ENCODE results near the gene SORBS1.
A peak's percentile ranks its signal among the peaks of the same experiment; 100 is the strongest.

The SORBS1 gene

GRCh38 chr10:95578619-95579018 is 17.4 kb upstream of the SORBS1 start:
- Histone ChIP-seq H3K27ac (ENCODE audit: low read depth, low read length) (no peak overlapping the region), H3K4ac (ENCODE audit: low read depth, low read length) (no peak overlapping the region), H3K36me3 (ENCODE audit: control insufficient read depth in 1 of 2, insufficient read depth in 2 of 2, low read length in 2 of 2) (no peaks in the 10 kb centered on the region), H2AFZ (ENCODE audit: insufficient read depth, low read length, poor library complexity) (no peak overlapping the region), H3K4me3 (ENCODE audit: low read depth, low read length) (no peak overlapping the region), H2BK12ac (ENCODE audit: low read length) (no peak overlapping the region), H3K14ac (ENCODE audit: low read length) (no peak overlapping the region), H3K9ac (ENCODE audit: low read length) (no peak overlapping the region), H3K4me2 (ENCODE audit: low read length) (no peak overlapping the region), H4K12ac (ENCODE audit: low read depth, low read length) (no peak overlapping the region), H4K8ac (ENCODE audit: low read depth, low read length) (no peak overlapping the region), H3K27me3 (ENCODE audit: insufficient read depth, low read length) (no peaks in the 10 kb centered on the region), H3K79me2 (ENCODE audit: control insufficient read depth, insufficient read depth, low read length, poor library complexity) (no peaks in the 10 kb centered on the region), H3K4me1 (ENCODE audit: control insufficient read depth in 1 of 2, insufficient read depth in 2 of 2, low read length in 2 of 2) (no peaks in the 10 kb centered on the region), H4K91ac (ENCODE audit: low read depth, low read length) (no peak overlapping the region), H2BK120ac (ENCODE audit: insufficient read depth, low read length, poor library complexity) (no peak overlapping the region), H3K23ac (ENCODE audit: low read length) (no peak overlapping the region), H3K79me1 (ENCODE audit: low read length) (no peaks in the 10 kb centered on the region), H3K18ac (ENCODE audit: low read length) (no peak overlapping the region), H2AK5ac (ENCODE audit: low read length) (no peak overlapping the region), H3K9me3 (ENCODE audit: insufficient read depth, low read depth, low read length) (no peaks in the 10 kb centered on the region), H2BK5ac (ENCODE audit: low read depth, low read length, poor library complexity) (no peak overlapping the region)
- WGBS (ENCODE audit: extremely low coverage, insufficient coverage, insufficient read length), result no CpG with 5 or more reads among the region's 2 CpGs
- DNase-seq, result no peak

- H3K4me3 ChIP-seq (ENCODE audit: low read depth, low read length), result no peak overlapping the region
- no peaks in the 10 kb centered on the region for H3K79me2 ChIP-seq (ENCODE audit: control insufficient read depth, insufficient read depth, low read length, poor library complexity)
- H3K18ac ChIP-seq (ENCODE audit: low read length), result no peak overlapping the region
- no peak for DNase-seq
- no peaks in the 10 kb centered on the region for H3K27me3 ChIP-seq (ENCODE audit: insufficient read depth, low read length)
- no CpG with 5 or more reads among the region's 11 CpGs for WGBS (ENCODE audit: extremely low coverage, insufficient coverage, insufficient read length)
- H2BK12ac ChIP-seq (ENCODE audit: low read length), result no peak overlapping the region
- no peak overlapping the region for H2BK120ac ChIP-seq (ENCODE audit: insufficient read depth, low read length, poor library complexity)
- H4K8ac ChIP-seq (ENCODE audit: low read depth, low read length), result no peak overlapping the region
- no peak overlapping the region for H2AFZ ChIP-seq (ENCODE audit: insufficient read depth, low read length, poor library complexity)
- no peaks in the 10 kb centered on the region for H3K9me3 ChIP-seq (ENCODE audit: insufficient read depth, low read depth, low read length)
- H3K4ac ChIP-seq (ENCODE audit: low read depth, low read length), result no peak overlapping the region
- no peak overlapping the region for H3K14ac ChIP-seq (ENCODE audit: low read length)
- no peak overlapping the region for H3K9ac ChIP-seq (ENCODE audit: low read length)
- no peak overlapping the region for H4K12ac ChIP-seq (ENCODE audit: low read depth, low read length)
- no peak overlapping the region for H3K27ac ChIP-seq (ENCODE audit: low read depth, low read length)
- H3K79me1 ChIP-seq (ENCODE audit: low read length), result no peaks in the 10 kb centered on the region
- no peaks in the 10 kb centered on the region for H3K36me3 ChIP-seq (ENCODE audit: control insufficient read depth in 1 of 2, insufficient read depth in 2 of 2, low read length in 2 of 2)
- H2BK5ac ChIP-seq (ENCODE audit: low read depth, low read length, poor library complexity), result no peak overlapping the region
- no peaks in the 10 kb centered on the region for H3K4me1 ChIP-seq (ENCODE audit: control insufficient read depth in 1 of 2, insufficient read depth in 2 of 2, low read length in 2 of 2)
- H3K4me2 ChIP-seq (ENCODE audit: low read length), result no peak overlapping the region
- no peak overlapping the region for H4K91ac ChIP-seq (ENCODE audit: low read depth, low read length)
- no peak overlapping the region for H2AK5ac ChIP-seq (ENCODE audit: low read length)
- H3K23ac ChIP-seq (ENCODE audit: low read length), result no peak overlapping the region
Observed at GRCh38 chr10:95574649-95575365, 13.6 kb upstream of the SORBS1 start.

- Histone ChIP-seq H2BK120ac (ENCODE audit: insufficient read depth, low read length, poor library complexity) (no peak overlapping the region), H4K91ac (ENCODE audit: low read depth, low read length) (no peak overlapping the region), H3K4me3 (ENCODE audit: low read depth, low read length) (no peak overlapping the region), H2BK12ac (ENCODE audit: low read length) (no peak overlapping the region), H3K14ac (ENCODE audit: low read length) (no peak overlapping the region), H2AFZ (ENCODE audit: insufficient read depth, low read length, poor library complexity) (no peak overlapping the region), H3K9me3 (ENCODE audit: insufficient read depth, low read depth, low read length) (no peaks in the 10 kb centered on the region), H4K12ac (ENCODE audit: low read depth, low read length) (no peak overlapping the region), H2BK5ac (ENCODE audit: low read depth, low read length, poor library complexity) (no peak overlapping the region), H3K4me1 (ENCODE audit: control insufficient read depth in 1 of 2, insufficient read depth in 2 of 2, low read length in 2 of 2) (no peaks in the 10 kb centered on the region), H3K18ac (ENCODE audit: low read length) (no peak overlapping the region), H3K23ac (ENCODE audit: low read length) (no peak overlapping the region), H3K79me2 (ENCODE audit: control insufficient read depth, insufficient read depth, low read length, poor library complexity) (no peaks in the 10 kb centered on the region), H3K4ac (ENCODE audit: low read depth, low read length) (no peak overlapping the region), H3K27ac (ENCODE audit: low read depth, low read length) (no peak overlapping the region), H3K36me3 (ENCODE audit: control insufficient read depth in 1 of 2, insufficient read depth in 2 of 2, low read length in 2 of 2) (no peaks in the 10 kb centered on the region), H4K8ac (ENCODE audit: low read depth, low read length) (no peak overlapping the region), H2AK5ac (ENCODE audit: low read length) (no peak overlapping the region), H3K79me1 (ENCODE audit: low read length) (no peaks in the 10 kb centered on the region), H3K27me3 (ENCODE audit: insufficient read depth, low read length) (no peaks in the 10 kb centered on the region), H3K4me2 (ENCODE audit: low read length) (no peak overlapping the region), H3K9ac (ENCODE audit: low read length) (no peak overlapping the region)
- no CpG with 5 or more reads among the region's 6 CpGs for WGBS (ENCODE audit: extremely low coverage, insufficient coverage, insufficient read length)
- DNase-seq, result peak in 1 of 2 donors; percentile 49
Observed at GRCh38 chr10:95573964-95574604, 12.9 kb upstream of the SORBS1 start.

DNA sequence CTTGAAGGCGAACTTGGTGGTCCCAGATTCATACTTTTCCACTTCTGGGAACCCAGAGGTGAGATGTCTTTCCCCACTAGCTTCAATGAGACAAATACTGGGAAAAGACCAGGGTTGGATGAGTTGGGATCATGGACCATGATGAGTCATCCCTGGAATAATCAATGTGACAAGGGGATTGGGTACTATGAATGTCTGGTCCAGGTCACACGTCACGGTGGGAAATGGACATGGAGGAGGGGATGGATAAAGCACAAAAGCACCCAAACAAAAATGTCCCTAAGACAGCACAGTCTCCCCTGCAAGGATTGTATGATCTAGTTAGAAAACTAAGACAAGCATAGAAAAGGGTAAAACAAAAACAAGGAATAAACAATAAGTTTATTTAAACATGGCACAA is 12.4 kb upstream of the SORBS1 start:
- H2BK120ac ChIP-seq (ENCODE audit: insufficient read depth, low read length, poor library complexity), result no peak overlapping the region
- no peak overlapping the region for H3K4me3 ChIP-seq (ENCODE audit: low read depth, low read length)
- no peak overlapping the region for H3K18ac ChIP-seq (ENCODE audit: low read length)
- no peak overlapping the region for H3K27ac ChIP-seq (ENCODE audit: low read depth, low read length)
- no peaks in the 10 kb centered on the region for H3K79me1 ChIP-seq (ENCODE audit: low read length)
- no peak overlapping the region for H2AK5ac ChIP-seq (ENCODE audit: low read length)
- no peaks in the 10 kb centered on the region for H3K27me3 ChIP-seq (ENCODE audit: insufficient read depth, low read length)
- no peak overlapping the region for H3K23ac ChIP-seq (ENCODE audit: low read length)
- no peak overlapping the region for H4K12ac ChIP-seq (ENCODE audit: low read depth, low read length)
- H2BK5ac ChIP-seq (ENCODE audit: low read depth, low read length, poor library complexity), result no peak overlapping the region
- H4K91ac ChIP-seq (ENCODE audit: low read depth, low read length), result no peak overlapping the region
- no peak overlapping the region for H3K9ac ChIP-seq (ENCODE audit: low read length)
- no peak overlapping the region for H3K4ac ChIP-seq (ENCODE audit: low read depth, low read length)
- no peaks in the 10 kb centered on the region for H3K4me1 ChIP-seq (ENCODE audit: control insufficient read depth in 1 of 2, insufficient read depth in 2 of 2, low read length in 2 of 2)
- H2BK12ac ChIP-seq (ENCODE audit: low read length), result no peak overlapping the region
- H3K36me3 ChIP-seq (ENCODE audit: control insufficient read depth in 1 of 2, insufficient read depth in 2 of 2, low read length in 2 of 2), result no peaks in the 10 kb centered on the region
- DNase-seq, result no peak
- no peak overlapping the region for H3K14ac ChIP-seq (ENCODE audit: low read length)
- H3K79me2 ChIP-seq (ENCODE audit: control insufficient read depth, insufficient read depth, low read length, poor library complexity), result no peaks in the 10 kb centered on the region
- H4K8ac ChIP-seq (ENCODE audit: low read depth, low read length), result no peak overlapping the region
- no CpG with 5 or more reads among the region's 3 CpGs for WGBS (ENCODE audit: extremely low coverage, insufficient coverage, insufficient read length)
- H3K4me2 ChIP-seq (ENCODE audit: low read length), result no peak overlapping the region
- H2AFZ ChIP-seq (ENCODE audit: insufficient read depth, low read length, poor library complexity), result no peak overlapping the region
- H3K9me3 ChIP-seq (ENCODE audit: insufficient read depth, low read depth, low read length), result no peaks in the 10 kb centered on the region

Data from trophoblast cell (in vitro differentiated cells and primary cell).